A204.1 (cell line): ENCODE data around the gene ITPR3.

Experiments
- FAIRE-seq: peaks from 2 replicates; lab custom pipeline; 2012; peaks lifted over from hg19 to GRCh38; lab: Jason Lieb, UNC

The ITPR3 gene

DNA sequence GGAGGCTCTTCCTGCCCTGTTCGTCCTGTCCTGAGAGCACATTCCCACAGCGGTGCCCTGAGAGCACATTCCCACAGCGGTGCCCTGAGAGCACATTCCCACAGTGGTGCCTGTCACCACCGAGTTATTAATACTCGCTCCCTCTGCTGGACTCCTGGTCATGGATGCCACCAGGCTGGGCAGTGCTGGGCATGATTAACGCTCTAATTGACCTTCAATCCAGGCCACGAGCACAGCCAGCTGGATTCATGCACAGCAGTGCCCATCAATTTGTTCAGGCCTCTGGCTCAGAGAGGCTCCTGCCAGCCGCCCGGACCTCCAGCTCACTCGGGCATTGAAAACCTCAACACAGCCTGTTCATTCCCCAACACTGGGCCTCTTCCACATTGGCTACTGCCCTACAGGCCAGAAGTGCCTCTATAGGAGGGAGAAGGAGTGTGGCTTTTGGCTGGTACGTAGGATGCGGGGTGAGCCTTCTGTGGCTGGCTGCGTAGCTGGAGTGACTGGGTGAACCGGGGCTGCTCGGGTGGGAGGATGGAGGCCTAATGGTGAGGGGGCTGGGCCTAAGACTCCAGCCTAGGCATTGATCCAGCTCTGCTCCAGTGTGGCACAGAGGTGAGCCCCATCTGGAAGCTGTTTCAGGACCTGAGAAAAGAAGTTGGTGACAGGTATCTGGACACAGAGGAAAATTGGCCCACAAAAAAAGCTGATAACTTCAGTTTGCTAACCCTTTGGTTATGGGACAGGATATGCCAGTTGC, 116.3 kb downstream of the ITPR3 start:
- no peak for FAIRE-seq

DNA sequence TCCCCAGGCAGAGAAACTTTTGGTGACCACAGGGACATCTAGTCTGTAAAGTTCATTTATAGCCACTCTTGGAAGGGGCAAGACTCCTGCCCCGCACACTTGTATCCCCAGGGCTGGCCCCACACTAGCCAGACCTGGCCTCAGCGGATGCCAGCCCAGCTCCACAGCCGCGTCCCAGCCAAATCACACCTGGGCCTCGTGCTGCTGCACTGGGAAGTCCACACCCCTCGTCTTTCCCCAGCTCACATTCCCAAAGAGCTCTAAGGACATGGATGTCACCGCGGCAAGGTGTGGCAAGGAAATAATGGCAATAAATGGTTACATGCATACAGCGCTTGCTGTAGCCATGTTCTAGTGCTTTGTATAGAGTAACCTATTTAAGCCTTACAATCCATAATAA, 117.0 kb downstream of the ITPR3 start:
- no peak for FAIRE-seq

- no peak for FAIRE-seq
Measured at GRCh38 chr6:33738879-33739278, 117.8 kb downstream of the ITPR3 start.

DNA sequence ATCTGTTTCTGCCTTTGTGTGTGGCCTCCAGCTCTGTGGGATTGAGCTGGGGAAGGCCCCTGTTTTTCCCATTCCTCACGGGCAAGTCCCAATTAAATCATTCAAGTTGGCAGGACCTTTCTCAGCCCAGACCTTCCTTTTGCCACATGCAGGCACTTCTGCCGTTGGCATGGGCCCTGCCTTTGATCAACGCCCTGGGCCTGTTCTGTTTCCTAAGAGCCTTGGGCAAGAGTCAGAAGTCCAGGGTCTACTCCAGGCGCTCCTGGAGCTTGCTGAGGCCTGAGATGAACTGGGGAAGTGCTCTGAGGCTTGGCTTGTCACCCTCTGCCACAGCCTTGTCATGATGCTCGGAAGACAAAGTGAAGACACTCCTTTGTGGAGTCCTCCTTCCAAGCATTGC, 118.4 kb downstream of the ITPR3 start:
- no peak for FAIRE-seq

- no peak for FAIRE-seq
Measured at GRCh38 chr6:33740204-33740608, 119.1 kb downstream of the ITPR3 start.

- no peak for FAIRE-seq
Measured at GRCh38 chr6:33740794-33741193, 119.7 kb downstream of the ITPR3 start.

GRCh38 chr6:33742092-33742491, 121.0 kb downstream of the ITPR3 start:
- FAIRE-seq: no peak

- no peak for FAIRE-seq
Measured at GRCh38 chr6:33742837-33743236, 121.7 kb downstream of the ITPR3 start.

GRCh38 chr6:33744001-33744848, 123.1 kb downstream of the ITPR3 start:
- no peak for FAIRE-seq

DNA sequence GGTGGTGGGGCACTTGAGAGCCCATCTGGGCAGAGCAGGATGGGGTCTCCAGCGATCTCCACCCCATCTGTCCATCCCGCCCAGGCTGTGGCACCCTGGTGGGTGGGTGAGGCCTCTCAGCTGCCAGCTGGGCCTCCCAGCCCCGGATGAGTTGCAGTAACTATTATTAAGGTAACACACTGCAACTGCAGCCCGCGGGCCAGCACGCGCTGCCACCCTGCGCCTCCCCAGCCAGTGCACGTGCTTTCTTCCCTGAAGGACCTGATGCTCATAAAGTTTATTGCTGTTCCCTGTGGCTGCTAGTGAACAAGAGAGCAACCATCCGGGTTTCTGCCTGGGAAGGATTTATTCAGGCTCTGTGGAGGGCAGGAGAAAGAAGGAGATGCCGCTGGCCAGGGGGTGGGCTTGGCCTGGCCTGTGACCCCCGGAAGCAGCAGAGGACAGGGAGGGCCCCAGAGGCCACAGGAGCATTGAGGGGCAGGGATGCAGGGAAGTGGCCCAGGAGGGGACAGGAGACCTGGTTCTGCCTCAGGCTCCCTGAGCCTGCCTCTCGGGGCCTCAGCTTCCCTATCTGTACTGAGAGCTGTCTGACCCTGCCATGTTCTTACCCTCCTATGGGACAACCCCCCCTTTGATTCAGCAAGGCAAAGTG, 123.9 kb downstream of the ITPR3 start:
- FAIRE-seq: no peak

- FAIRE-seq: no peak
Measured at GRCh38 chr6:33745548-33745947, 124.4 kb downstream of the ITPR3 start.
